HTERT RPE-1 (cell line): ENCODE results near the gene GAS2.
"Not testable (repeated sequence)": the region's sequence is repeated elsewhere in the genome, so short reads cannot be mapped to it uniquely, and the experiment has no call there.

Source experiments
- in situ Hi-C: fragments of 300-500 bp; cut with MboI; formaldehyde crosslinking; loops from 4 replicates; pipeline ENCODE4 v1.14.3; 2020; ENCODE audit warnings: low sequenced_read_pairs

Gene GAS2

DNA sequence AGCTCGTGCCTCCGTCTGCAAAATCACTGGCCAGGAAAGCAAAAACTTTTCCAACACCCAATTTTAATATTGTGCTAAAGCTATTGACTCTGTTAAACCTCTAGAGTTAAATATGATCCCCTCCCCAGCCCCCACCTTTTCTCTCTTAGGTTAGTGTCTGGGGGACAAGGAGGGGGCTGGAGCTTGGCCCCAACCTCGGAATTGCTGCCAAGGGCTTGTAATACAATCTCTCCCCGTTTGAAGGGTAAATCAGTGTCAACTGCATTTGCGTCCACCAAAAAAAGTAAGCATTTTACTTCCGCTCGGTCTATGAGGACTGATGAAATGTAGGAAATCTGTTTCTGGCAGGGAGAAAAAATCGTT lies at the start of gene GAS2:
TSS of gene GAS2 (plus strand) at position 287 of the 363 bp plus-strand sequence. CDS start 8,259 bp downstream, outside the sequence.
- in situ Hi-C loops: no loop called here

DNA sequence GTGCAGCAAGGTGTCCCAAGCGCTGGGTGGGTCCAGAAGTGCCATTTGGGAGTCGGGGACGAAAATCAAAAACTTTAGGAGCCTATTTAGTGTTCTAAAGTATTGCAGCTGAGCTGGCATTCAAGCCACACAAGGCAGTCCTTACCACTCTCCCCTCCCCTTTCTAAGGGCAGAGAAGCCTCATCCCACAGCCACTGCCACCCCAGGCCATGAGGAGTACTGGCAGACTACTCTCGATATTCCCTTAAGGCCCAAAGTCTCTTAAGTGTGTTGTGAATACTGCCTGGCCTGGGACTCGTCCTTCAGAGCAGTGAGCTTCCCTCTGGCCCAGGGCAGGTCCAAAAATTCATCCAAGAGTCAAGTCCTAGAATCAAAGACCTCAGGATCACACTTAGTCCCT lies 48.5 kb upstream of the GAS2 start:
- in situ Hi-C loops: no loop called here

GRCh38 chr11:22624742-22625447 lies 41.5 kb upstream of the GAS2 start:
- in situ Hi-C loops: no loop called here

DNA sequence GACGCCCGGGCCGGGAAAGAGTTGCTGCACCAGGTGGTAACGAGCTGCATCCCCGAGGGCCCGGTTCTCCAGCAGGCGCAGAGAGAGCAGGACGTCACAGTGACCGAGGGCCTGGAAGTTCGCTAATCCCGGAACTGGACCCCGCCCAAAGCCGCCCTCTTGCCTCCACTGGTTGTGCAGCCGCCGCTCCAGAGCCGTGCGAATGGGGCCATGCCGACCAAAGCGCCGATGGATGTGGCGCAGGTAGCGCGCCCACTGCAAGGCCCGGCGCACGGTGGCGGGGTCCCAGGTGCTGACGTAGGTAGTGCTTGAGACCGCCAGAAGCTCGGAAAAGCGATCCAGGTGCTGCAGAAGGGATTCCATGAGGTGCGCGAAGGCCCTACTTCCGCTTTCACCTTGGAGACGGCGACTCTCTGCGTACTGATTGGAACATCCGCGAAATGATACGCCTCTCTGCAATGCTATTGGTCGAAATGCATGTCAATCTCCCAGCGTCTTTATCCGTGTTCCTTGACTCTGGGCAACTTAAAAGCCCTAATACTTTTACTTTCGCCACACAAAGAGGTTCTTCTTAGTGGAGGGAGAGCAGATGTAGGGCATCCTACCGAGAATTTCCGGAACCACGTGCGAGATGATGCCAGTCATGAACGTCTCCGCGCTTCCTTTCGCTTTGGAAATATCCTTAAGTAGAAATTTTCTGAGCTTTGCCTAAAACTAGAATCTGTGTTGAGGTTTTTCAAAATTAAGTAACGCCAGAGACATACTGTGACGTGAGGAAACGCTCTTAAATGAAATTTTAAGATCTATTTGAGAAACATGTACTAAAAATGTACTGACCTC lies 40.7 kb upstream of the GAS2 start, which contains the start of gene FANCF:
TSS of gene FANCF (minus strand) at position 376 of the 840 bp plus-strand sequence. CDS start at position 363, 13 bp downstream.
- in situ Hi-C loops: no loop called here

- in situ Hi-C loops: no loop called here
These were observed 39.7 kb upstream of the GAS2 start for GRCh38 chr11:22626573-22627239.

DNA sequence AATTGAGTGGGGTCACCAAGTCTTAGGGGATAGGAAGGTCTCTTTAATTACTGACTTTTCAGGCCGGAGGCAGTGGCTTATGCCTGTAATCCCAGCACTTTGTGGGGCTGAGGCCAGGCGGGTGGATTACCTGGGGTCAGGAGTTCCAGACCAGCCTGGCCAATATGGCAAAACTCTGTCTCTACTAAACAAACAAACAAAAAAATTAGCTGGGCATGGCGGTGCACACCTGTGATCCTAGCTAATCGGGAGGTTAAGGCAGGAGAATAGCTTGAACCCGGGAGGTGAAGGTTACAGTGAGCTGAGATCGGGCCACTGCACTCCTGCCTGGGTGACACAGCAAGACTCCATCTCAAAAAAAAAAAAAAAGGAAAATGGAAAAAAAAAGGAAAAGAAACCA lies 39.0 kb upstream of the GAS2 start:
- in situ Hi-C loops: no loop called here

DNA sequence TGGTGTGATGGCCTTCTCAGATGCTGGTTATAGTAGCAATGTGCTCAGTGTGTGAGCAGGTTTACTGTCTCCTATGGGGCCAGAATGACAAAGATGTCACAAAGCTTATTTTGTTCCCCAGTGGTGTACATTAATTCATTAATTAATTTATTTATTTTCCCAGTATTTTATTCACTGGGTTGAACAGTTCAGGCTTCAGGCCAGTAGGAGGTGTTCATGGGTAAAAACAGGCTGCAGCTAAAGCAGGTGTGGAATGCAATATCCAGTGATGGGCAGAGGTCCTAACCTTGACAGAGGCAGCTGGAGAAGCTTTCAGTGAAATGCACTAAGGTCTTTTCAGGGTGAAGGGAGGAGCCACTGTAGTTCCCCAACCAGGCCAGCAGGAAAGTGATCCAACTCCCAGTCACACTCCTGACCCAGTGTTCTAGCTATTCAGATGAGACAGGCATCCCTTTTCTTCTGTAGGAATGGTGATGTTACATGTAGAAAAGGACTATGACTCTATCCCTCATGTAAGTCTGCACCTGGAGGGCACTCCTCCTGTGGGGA lies 33.0 kb upstream of the GAS2 start:
- in situ Hi-C loops: no loop called here

GRCh38 chr11:22634897-22635629 lies 31.3 kb upstream of the GAS2 start:
- in situ Hi-C loops: no loop called here

- in situ Hi-C loops: no loop called here
These were observed 30.7 kb upstream of the GAS2 start for GRCh38 chr11:22635689-22636088.

GRCh38 chr11:22640862-22641261 lies 25.5 kb upstream of the GAS2 start:
- in situ Hi-C loops: no loop called here

- in situ Hi-C loops: no loop called here
These were observed 24.9 kb upstream of the GAS2 start for GRCh38 chr11:22641559-22641958.

GRCh38 chr11:22652346-22652745 lies 14.1 kb upstream of the GAS2 start:
- in situ Hi-C loops: not testable (repeated sequence)

DNA sequence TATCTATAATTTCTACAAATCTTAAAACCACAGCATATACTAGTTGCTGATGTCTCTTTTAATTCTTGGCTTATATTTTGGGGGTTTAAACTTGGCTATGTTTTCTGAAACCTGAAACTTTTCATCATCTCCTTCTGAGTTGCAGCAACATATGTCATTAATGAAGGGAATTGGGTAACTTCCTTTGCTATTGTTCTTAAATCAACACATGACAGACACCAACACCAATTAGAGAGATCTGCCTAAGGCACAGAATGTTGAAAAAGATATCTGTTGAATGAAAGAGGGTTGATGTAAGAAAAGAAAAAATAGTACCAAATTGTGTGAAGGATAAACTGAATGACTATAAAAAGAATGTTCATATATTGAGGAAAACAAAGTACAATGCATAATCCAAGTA lies 10.3 kb upstream of the GAS2 start:
- in situ Hi-C loops: no loop called here

- in situ Hi-C loops: no loop called here
These were observed 9.2 kb upstream of the GAS2 start for GRCh38 chr11:22657101-22657694.

DNA sequence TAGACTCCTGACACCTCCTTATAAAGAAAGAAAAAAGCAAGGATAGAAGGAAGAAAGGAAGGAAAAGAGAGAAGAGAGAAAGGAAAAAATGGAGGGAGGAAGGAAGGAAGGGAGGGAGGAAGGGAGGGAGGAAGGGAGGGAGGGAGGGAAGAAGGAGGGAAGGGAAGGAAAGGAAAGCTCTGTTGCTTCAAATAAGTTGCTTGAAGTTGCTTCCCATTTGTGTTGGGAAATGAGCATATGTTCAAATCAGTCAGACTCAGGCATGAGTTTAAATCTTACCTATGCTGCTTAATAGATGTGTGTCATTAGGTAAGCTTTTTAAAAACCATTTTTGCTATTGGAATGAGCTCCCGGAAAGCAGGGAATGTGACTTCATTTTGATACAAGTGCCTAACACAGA lies 6.6 kb upstream of the GAS2 start:
- in situ Hi-C loops: no loop called here

DNA sequence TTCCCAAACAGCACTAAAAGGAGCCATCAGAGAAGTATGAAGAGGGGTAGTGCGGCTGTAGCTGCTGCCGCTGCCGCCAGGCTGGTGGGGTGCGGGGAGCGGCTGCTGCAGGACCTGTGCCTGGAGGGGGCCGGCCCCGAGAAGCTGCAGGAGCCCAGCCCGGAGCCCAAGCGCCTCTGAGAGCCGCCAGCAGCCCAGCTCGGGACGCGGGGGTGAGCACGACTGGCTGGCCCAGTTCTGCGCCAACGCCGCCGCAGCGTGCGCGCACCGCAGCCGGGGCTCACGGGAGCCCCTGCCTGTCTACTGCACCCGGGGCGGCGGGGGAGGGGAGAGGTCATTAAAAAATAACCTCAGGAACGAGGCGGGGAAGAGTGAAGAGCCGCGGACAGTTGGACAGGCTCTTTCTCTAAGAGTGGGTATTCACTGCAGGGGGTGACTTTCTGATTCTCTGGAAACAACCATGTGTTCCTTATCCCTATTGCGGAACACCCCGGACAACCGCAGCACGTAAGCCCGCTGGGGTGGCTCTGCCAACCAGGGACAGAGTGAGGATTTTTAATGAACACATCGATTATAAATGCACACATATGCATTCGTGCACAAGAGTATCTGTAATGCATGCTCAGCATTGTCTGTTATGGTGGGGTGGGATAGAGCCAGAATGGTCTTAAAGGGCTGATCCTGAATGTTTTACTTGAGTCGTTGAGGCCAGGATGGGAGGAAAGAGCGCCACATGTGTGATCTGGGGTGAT lies 453 bp downstream of the GAS2 start:
- in situ Hi-C loops: no loop called here

DNA sequence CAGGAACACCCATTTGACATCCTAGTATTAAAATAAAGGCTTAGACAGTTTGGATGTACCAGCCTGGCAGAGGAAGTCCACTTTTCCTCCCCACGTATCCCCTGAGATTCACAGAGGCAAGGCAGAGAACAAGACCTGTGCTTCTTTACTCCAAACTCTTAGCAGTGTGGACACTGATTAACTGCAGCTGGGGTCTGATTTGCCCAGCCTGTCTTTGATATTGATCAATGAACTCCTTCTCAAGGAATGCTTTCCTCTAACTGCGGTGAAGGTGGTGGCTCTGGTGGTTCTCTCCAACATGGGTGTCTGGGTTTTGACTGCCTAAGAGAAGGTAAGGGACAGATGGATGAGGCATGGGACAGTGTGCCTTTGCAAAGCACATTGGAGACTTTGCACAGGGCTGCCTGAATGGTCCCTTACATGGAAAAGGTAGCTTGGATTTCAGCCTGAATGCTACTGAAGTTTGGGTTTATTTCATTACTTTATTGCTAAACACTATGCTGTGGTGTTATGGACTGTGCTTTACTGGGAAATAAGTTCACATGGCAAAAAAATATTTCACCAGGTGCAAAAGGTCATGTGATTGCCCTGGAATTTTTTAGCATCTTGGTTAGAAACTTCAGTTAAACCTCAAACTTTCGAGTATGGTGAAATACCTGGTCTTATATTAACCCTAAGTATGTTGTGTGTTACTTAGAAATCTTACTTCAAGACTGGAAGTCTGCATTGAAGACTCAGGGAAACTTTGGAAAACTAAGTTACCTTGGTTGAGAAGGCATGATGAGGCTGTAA lies 1.8 kb downstream of the GAS2 start:
- in situ Hi-C loops: no loop called here

- in situ Hi-C loops: no loop called here
These were observed 3.0 kb downstream of the GAS2 start for GRCh38 chr11:22669368-22669767.

GRCh38 chr11:22670830-22671229 lies 4.4 kb downstream of the GAS2 start:
- in situ Hi-C loops: no loop called here
